Natural killer cell (primary cell): ENCODE data around the gene WFIKKN1. TPM values are rescaled to one million over a fixed set of nuclear protein-coding genes. Genes with fewer than 3 reads are reported as not detected.

Experiments
- ATAC-seq, 3 donors: fragments of 150-1000 bp in 2 of 3; fragments of 200-7000 bp in 1 of 3; cut with Tn5 transposase; 1 replicate in 1 of 3; 2 replicates in 2 of 3; pipeline ENCODE4 v1.10.0; 2021; ENCODE audit warnings: mild to moderate bottlenecking in 2 of 3, moderate library complexity in 2 of 3
- DNase-seq, 2 donors: peaks; one replicate each; pipeline versions ENCODE4 v3.0.0 to v3.0.0-alpha.2; 2013 to 2021; ENCODE audit warnings: mixed read lengths in 1 of 2
- H3K27ac ChIP-seq: one replicate; pipeline ENCODE4 v1.5.1; 2013; ENCODE audit warnings: mild to moderate bottlenecking, low read length
- H3K27me3 ChIP-seq: one replicate; pipeline ENCODE4 v1.6.1; 2013; ENCODE audit warnings: low read length; ENCODE audit not compliant: control insufficient read depth, insufficient read depth
- H3K36me3 ChIP-seq: one replicate; pipeline ENCODE4 v1.6.1; 2013; ENCODE audit warnings: low read length; ENCODE audit not compliant: control insufficient read depth, insufficient read depth
- H3K4me1 ChIP-seq: one replicate; pipeline ENCODE4 v1.6.1; 2013; ENCODE audit warnings: low read length; ENCODE audit not compliant: control insufficient read depth, insufficient read depth
- H3K4me3 ChIP-seq: one replicate; pipeline ENCODE4 v1.5.1; 2013; ENCODE audit warnings: low read length
- H3K9me3 ChIP-seq: one replicate; pipeline ENCODE4 v1.6.1; 2013; ENCODE audit warnings: low read length; ENCODE audit not compliant: control insufficient read depth, insufficient read depth
- H3K27ac Mint-ChIP-seq, 2 donors: one replicate each; pipeline ENCODE4 v1.8.0; 2022; ENCODE audit warnings: mild to moderate bottlenecking in 2 of 2, mixed read lengths in 2 of 2, moderate library complexity in 1 of 2
- H3K27me3 Mint-ChIP-seq, 2 donors: one replicate each; pipeline ENCODE4 v1.8.0; 2022; ENCODE audit warnings: low read depth in 2 of 2, mixed read lengths in 2 of 2
- H3K36me3 Mint-ChIP-seq: one replicate; pipeline ENCODE4 v1.8.0; 2022; ENCODE audit warnings: mixed read lengths
- H3K4me1 Mint-ChIP-seq, 2 donors: one replicate each; pipeline ENCODE4 v1.8.0; 2022; ENCODE audit warnings: mixed read lengths in 2 of 2
- H3K4me3 Mint-ChIP-seq: one replicate; pipeline ENCODE4 v1.8.0; 2022; ENCODE audit warnings: mild to moderate bottlenecking, moderate library complexity, mixed read lengths
- H3K9me3 Mint-ChIP-seq, 2 donors: one replicate each; pipeline ENCODE4 v1.8.0; 2022; ENCODE audit warnings: mixed read lengths in 2 of 2
- CTCF ChIP-seq: fragments of 200-600 bp; IDR thresholded peaks from one replicate; pipeline ENCODE4 v1.8.0; 2022; ENCODE audit warnings: antibody characterized with exemption
- WGBS: methylation state at CpG from one replicate; pipeline ENCODE4 v1.1.7; 2013; ENCODE audit warnings: missing lambda C conversion rate; ENCODE audit not compliant: insufficient coverage; 5-methylcytosine and 5-hydroxymethylcytosine counted together
- intact Hi-C: fragments of 100-400 bp; cut with micrococcal nuclease; formaldehyde crosslinking; loops from one replicate; pipeline ENCODE4 v1.14.2; 2022
- total RNA-seq, 4 donors: library from RNA; stranded (reverse); fragments of 120-200 nt in 1 of 4; gene quantifications; one replicate each; pipeline versions ENCODE4 v1.2.3 to v1.2.4, GENCODE V29; 2013 to 2022

Gene WFIKKN1
- total RNA-seq, 3 donors from 2014 or later (not counting 1 experiment from before 2014, with no cell fraction given), result 0.60 to 1.7 (median 0.75) TPM

DNA sequence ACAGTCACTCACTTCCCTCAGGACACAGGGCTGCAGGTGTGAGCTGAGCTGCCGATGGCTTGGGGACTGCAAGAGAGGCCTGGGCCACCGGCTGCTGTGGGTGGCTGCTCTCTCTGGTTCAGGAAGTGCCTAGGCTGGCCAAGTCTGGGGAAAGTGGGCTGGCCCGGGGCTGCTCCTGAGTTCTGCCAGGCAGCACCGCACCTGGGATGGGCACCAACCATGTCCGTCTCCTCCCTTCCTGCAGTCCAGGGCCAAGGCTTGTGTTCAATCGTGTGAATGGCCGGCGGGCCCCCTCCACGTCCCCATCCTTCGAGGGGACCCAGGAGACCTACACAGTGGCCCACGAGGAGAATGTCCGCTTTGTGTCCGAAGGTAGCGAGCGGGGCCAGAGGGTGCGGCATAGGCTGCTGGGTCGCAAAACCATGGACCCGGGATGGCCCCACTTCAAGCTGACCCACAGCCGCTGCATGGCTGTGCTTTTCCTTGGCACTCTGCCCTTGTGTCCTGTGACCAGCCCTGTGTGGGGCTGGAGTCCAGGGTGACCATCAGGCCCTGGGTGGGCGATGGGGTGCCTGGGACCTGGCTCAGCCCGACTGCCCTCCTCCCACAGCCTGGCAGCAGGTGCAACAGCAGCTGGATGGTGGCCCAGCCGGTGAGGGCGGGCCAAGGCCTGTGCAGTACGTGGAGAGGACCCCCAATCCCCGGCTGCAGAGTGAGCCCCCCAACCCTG, 16.6 kb downstream of the WFIKKN1 start:
- no peaks in the 10 kb centered on the region for H3K9me3 Mint-ChIP-seq
- TF ChIP-seq CTCF, result no peak
- Histone ChIP-seq H3K36me3 (no peaks in the 10 kb centered on the region), H3K9me3 (no peaks in the 10 kb centered on the region), H3K27me3 (no peaks in the 10 kb centered on the region), H3K4me1 (peaks cover 34% of the 10 kb centered on the region), H3K27ac (no peak overlapping the region), H3K4me3 (no peak overlapping the region)
- no peak for ATAC-seq
- intact Hi-C loops, result no loop called here
- no peak overlapping the region for H3K27ac Mint-ChIP-seq
- DNase-seq, result no peak
- 96% methylated on average over 24 of the region's 25 CpGs for WGBS
- no peak overlapping the region for H3K4me3 Mint-ChIP-seq
- no peaks in the 10 kb centered on the region for H3K27me3 Mint-ChIP-seq
- peaks cover 0 to 17% of the 10 kb centered on the region in 2 donors for H3K4me1 Mint-ChIP-seq
- no peaks in the 10 kb centered on the region for H3K36me3 Mint-ChIP-seq

GRCh38 chr16:648071-648780, 17.4 kb downstream of the WFIKKN1 start:
- Histone ChIP-seq H3K4me3 (peak overlapping the region; percentile 65), H3K27ac (peak overlapping the region; percentile 81), H3K27me3 (no peaks in the 10 kb centered on the region), H3K9me3 (no peaks in the 10 kb centered on the region), H3K36me3 (no peaks in the 10 kb centered on the region), H3K4me1 (peaks cover 25% of the 10 kb centered on the region)
- Mint-ChIP-seq H3K4me1 (peaks cover 0 to 17% of the 10 kb centered on the region in 2 donors), H3K9me3 (no peaks in the 10 kb centered on the region), H3K27me3 (no peaks in the 10 kb centered on the region), H3K4me3 (peak overlapping the region; percentile 79), H3K36me3 (no peaks in the 10 kb centered on the region), H3K27ac (peak overlapping the region; percentile 51 to 73)
- no peak for TF ChIP-seq CTCF
- ATAC-seq (no peak), DNase-seq (peak in 1 of 2 donors; percentile 60)
- intact Hi-C loops, result no loop called here
- 47% methylated on average over 24 of the region's 24 CpGs for WGBS

GRCh38 chr16:648781-649589, 18.2 kb downstream of the WFIKKN1 start, which contains the start of gene WDR90:
Gene WDR90 (plus strand): TSS chr16:649365. CDS start chr16:649417, 52 bp downstream.
- no peaks in the 10 kb centered on the region for H3K36me3 ChIP-seq
- intact Hi-C loops, result no loop called here
- no peaks in the 10 kb centered on the region for H3K9me3 ChIP-seq
- peaks cover 25% of the 10 kb centered on the region for H3K4me1 ChIP-seq
- H3K27ac Mint-ChIP-seq, result peak within 1 kb of the TSS; percentile 51 to 73
- 1% methylated on average over 91 of the region's 91 CpGs for WGBS
- peak; percentile 95 to 99 (median 96) for ATAC-seq
- TF ChIP-seq CTCF, result no peak
- peak within 1 kb of the TSS; percentile 65 for H3K4me3 ChIP-seq
- no peaks in the 10 kb centered on the region for H3K36me3 Mint-ChIP-seq
- H3K27me3 Mint-ChIP-seq, result no peaks in the 10 kb centered on the region
- no peaks in the 10 kb centered on the region for H3K27me3 ChIP-seq
- H3K4me1 Mint-ChIP-seq, result peaks cover 0 to 11% of the 10 kb centered on the region in 2 donors
- no peaks in the 10 kb centered on the region for H3K9me3 Mint-ChIP-seq
- peak; percentile 90 to 96 for DNase-seq
- peak within 1 kb of the TSS; percentile 81 for H3K27ac ChIP-seq
- H3K4me3 Mint-ChIP-seq, result peak within 1 kb of the TSS; percentile 79
